RWPE1 (cell line): ENCODE results near the gene TMEM167A.
A peak's percentile ranks its signal among the peaks of the same experiment; 100 is the strongest.

Experiments
- CTCF ChIA-PET: fragments of 350-600 bp; sonication (Branson Sonifier 250); formaldehyde crosslinking; extraction: SDS; loops from one replicate; lab custom pipeline; 2021; lab: Yijun Ruan, JAX
- POLR2A ChIA-PET: fragments of 400-600 bp; formaldehyde crosslinking; extraction: SDS; loops from one replicate; lab custom pipeline; 2020; ENCODE audit warnings: antibody characterized with exemption; ENCODE audit not compliant: low non-redundant PET; lab: Yijun Ruan, JAX
- DNase-seq: peaks from one replicate; pipeline ENCODE4 v3.0.0; 2012; ENCODE audit warnings: low spot score
- H3K27ac ChIP-seq: fragments of 450-650 bp; 2 replicates; pipeline ENCODE4 v1.5.1; 2017
- CTCF ChIP-seq: fragments of 450-650 bp; conservative IDR thresholded peaks from 2 replicates; pipeline ENCODE4 v1.5.1; 2017; ENCODE audit warnings: low read depth, mild to moderate bottlenecking

Gene TMEM167A

GRCh38 chr5:83099445-83099844 lies 22.3 kb upstream of the TMEM167A start:
- ChIA-PET CTCF (no interaction called here), POLR2A (no interaction called here)
- no peak overlapping the region for H3K27ac ChIP-seq
- DNase-seq = no peak
- no peak for TF ChIP-seq CTCF

- ChIA-PET CTCF (no interaction called here), POLR2A (no interaction called here)
- no peak for DNase-seq
- TF ChIP-seq CTCF = no peak
- H3K27ac ChIP-seq = no peak overlapping the region
These were observed 21.8 kb upstream of the TMEM167A start for GRCh38 chr5:83099001-83099400.

- POLR2A ChIA-PET = no interaction called here
- CTCF ChIA-PET = no interaction called here
These were observed 20.6 kb upstream of the TMEM167A start for GRCh38 chr5:83097689-83098231.

GRCh38 chr5:83096660-83097339 lies 19.6 kb upstream of the TMEM167A start:
- CTCF ChIA-PET = interaction anchor here (1.5 kb wide), 1 partner anchor 376 kb away, joined by 5 read pairs; no protein-coding TSS in a partner anchor
- POLR2A ChIA-PET = no interaction called here
- DNase-seq = no peak
- no peak overlapping the region for H3K27ac ChIP-seq
- no peak for TF ChIP-seq CTCF

More at GRCh38 chr5:83097689-83098231, 20.6 kb upstream of the TMEM167A start:
- DNase-seq = no peak
- TF ChIP-seq CTCF = no peak
- no peak overlapping the region for H3K27ac ChIP-seq

- DNase-seq = peak; percentile 95
- no peak for TF ChIP-seq CTCF
- ChIA-PET CTCF (interaction anchor here (1.5 kb wide), 1 partner anchor 377 kb away, joined by 5 read pairs; no protein-coding TSS in a partner anchor), POLR2A (no interaction called here)
- H3K27ac ChIP-seq = peak overlapping the region; percentile 72
These were observed 18.9 kb upstream of the TMEM167A start for GRCh38 chr5:83095957-83096539.

- ChIA-PET CTCF (interaction anchor here (0.9 to 1.5 kb wide), 2 partner anchors 11 to 378 kb away, joined by 3 to 5 read pairs; no protein-coding TSS in a partner anchor), POLR2A (no interaction called here)
- no peak for DNase-seq
- TF ChIP-seq CTCF = no peak
- peak overlapping the region; percentile 72 for H3K27ac ChIP-seq
These were observed 18.2 kb upstream of the TMEM167A start for GRCh38 chr5:83095163-83095956.
